H1 (cell line): ENCODE measurements around the gene NUP205. TPM values are rescaled to one million over a fixed set of nuclear protein-coding genes. Genes with fewer than 3 reads are reported as not detected.
A peak's percentile ranks its signal among the peaks of the same experiment; 100 is the strongest.

Source experiments
- ASH2L ChIP-seq: fragments of 200-600, 300-600 bp; sonication (generic); IDR thresholded peaks from one replicate; pipeline ENCODE4 v1.7.1; 2017; ENCODE audit warnings: low read length
- CHD7 ChIP-seq: fragments of 300-600 bp; sonication (generic); IDR thresholded peaks from 2 replicates; pipeline ENCODE4 v1.7.1; 2012; ENCODE audit warnings: low read length, moderate library complexity, mild to moderate bottlenecking, inconsistent platforms; ENCODE audit not compliant: insufficient replicate concordance
- E2F6 ChIP-seq: IDR thresholded peaks from 2 replicates; pipeline ENCODE4 v1.6.1; 2012; ENCODE audit warnings: inconsistent platforms
- EGR1 ChIP-seq: IDR thresholded peaks from 2 replicates; pipeline ENCODE4 v1.6.1; 2011; ENCODE audit warnings: low read depth, low read length, borderline replicate concordance
- GABPA ChIP-seq: IDR thresholded peaks from 2 replicates; pipeline ENCODE4 v1.6.1; 2011; ENCODE audit warnings: mild to moderate bottlenecking, low read length, moderate library complexity, borderline replicate concordance; ENCODE audit not compliant: insufficient read depth
- NRF1 ChIP-seq: IDR thresholded peaks from 2 replicates; pipeline ENCODE4 v1.6.1; 2011; ENCODE audit warnings: mild to moderate bottlenecking, low read depth, low read length, improper control_type of control experiment
- PHF8 ChIP-seq: fragments of 200-600 bp; sonication (generic); conservative IDR thresholded peaks from 2 replicates; pipeline ENCODE4 v1.7.1; 2012; ENCODE audit warnings: low read depth, mild to moderate bottlenecking, inconsistent platforms, low read length, moderate library complexity
- RBBP5 ChIP-seq: IDR thresholded peaks from 2 replicates; pipeline ENCODE4 v1.7.1; 2012; ENCODE audit warnings: low read depth, mild to moderate bottlenecking, inconsistent platforms, low read length, moderate library complexity, borderline replicate concordance
- TAF1 ChIP-seq: IDR thresholded peaks from 2 replicates; pipeline ENCODE4 v1.6.1; 2011; ENCODE audit warnings: mild to moderate bottlenecking, low read depth, low read length
- TBP ChIP-seq: IDR thresholded peaks from 2 replicates; pipeline ENCODE4 v1.6.1; 2011; ENCODE audit warnings: low read depth, low read length, improper control_type of control experiment
- polyA plus RNA-seq, 7 experiments: library from polyadenylated mRNA; depleted of rRNA in 3 of 7; stranded (reverse) in 5 of 7; unstranded in 2 of 7; fragments of >200 nt in 5 of 7; fragments of 200-250 nt in 2 of 7; gene quantifications; 1 replicate in 5 of 7; 2 replicates in 1 of 7; 4 replicates in 1 of 7; pipeline versions ENCODE4 v1.2.1 to v1.2.3, GENCODE V29; 2011 to 2013; ENCODE audit warnings: missing spikeins in 2 of 7, mixed read lengths in 2 of 7
- total RNA-seq: library from RNA; stranded (reverse); fragmentation: NEBNext Ultra II Directional; extraction: Animal tissue kit (Norgen Biotek cat#: 25700); gene quantifications from 2 replicates; pipeline ENCODE4 v1.2.1, GENCODE V29; 2021

Gene NUP205
- total and polyA plus RNA-seq, 2 of the 8 experiments (the other 6 are each of a cell fraction or from before 2014, with no cell fraction given), result 148 to 216 TPM

DNA sequence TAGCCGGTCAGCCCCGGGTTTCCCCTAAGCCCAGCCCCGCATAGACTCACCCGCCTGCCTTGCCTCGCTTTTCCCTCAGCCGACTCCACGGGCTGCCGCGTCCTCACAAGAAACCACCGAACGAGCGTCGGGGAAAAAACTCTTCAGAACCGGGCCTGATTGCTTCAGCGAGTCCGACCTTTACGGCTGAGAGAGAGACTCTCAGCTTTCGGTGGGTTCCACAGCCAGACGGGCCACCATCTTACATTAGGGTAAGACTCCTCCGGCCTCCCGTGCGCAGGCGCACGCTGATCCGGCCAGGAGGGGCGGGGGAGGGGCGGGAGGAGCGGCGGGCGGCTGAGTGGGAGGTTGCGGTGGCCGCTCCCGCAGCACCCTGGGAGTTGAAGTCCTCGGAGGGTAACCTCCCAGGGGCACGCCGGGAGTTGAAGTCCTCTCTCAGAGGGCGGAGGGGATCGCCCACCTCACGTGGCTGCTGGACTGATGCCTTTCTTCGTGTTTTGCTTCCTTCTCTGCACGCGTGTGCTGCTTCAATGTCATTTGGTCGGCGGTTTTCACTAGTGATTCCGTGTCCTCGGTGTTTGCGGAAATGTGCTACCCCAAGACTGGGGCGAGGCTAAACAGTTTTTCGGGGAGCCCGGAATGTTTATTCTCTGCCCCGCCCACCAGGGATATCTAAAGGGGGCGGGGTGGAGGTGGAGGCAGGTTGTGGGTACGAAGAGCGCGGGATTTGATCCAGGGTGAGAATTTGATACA lies 47.7 kb upstream of the NUP205 start, which contains the start of gene CNOT4 (continued):
- no peak for TF ChIP-seq CHD7
- peak; percentile 98 for TF ChIP-seq PHF8
- peak; percentile 81 for TF ChIP-seq ASH2L
- peak; percentile 79 for TF ChIP-seq TBP
- TF ChIP-seq EGR1, result peak; percentile 75
- TF ChIP-seq RBBP5, result peak; percentile 94; the same call in 1 of the 2 replicates
- peak; percentile 96 for TF ChIP-seq E2F6
- TF ChIP-seq NRF1, result peak; percentile 95
- TF ChIP-seq TAF1, result peak; percentile 82
- no peak for TF ChIP-seq GABPA
